Activated CD8-positive, alpha-beta T cell treated with anti-CD3 and anti-CD28 coated beads for 36 hours (primary cell): Measurements from ENCODE around the gene UMAD1. TPM values are rescaled to one million over a fixed set of nuclear protein-coding genes. Genes with fewer than 3 reads are reported as not detected.

ENCODE experiments used
- ATAC-seq: fragments of 200-7000 bp; cut with Tn5 transposase; one replicate; pipeline ENCODE4 v1.10.0; 2021; ENCODE audit warnings: mild to moderate bottlenecking, moderate library complexity
- CTCF ChIA-PET: fragments of 350-600 bp; sonication (Branson Sonifier 250); formaldehyde crosslinking; loops from one replicate; lab custom pipeline; 2021; ENCODE audit warnings: antibody characterized with exemption; lab: Charles Lee
- POLR2A ChIA-PET: fragments of 350-600 bp; sonication (Branson Sonifier 250); formaldehyde crosslinking; loops from one replicate; lab custom pipeline; 2021; ENCODE audit warnings: antibody characterized with exemption; lab: Charles Lee
- DNase-seq: peaks from one replicate; pipeline ENCODE4 v3.0.0-alpha.2; 2020
- H3K27ac Mint-ChIP-seq: one replicate; pipeline ENCODE4 v1.8.0; 2021; ENCODE audit warnings: mild to moderate bottlenecking, mixed read lengths
- H3K27me3 Mint-ChIP-seq: one replicate; pipeline ENCODE4 v1.8.0; 2021; ENCODE audit warnings: mixed read lengths
- H3K36me3 Mint-ChIP-seq: one replicate; pipeline ENCODE4 v1.8.0; 2021; ENCODE audit warnings: low read depth, mixed read lengths
- H3K4me1 Mint-ChIP-seq: one replicate; pipeline ENCODE4 v1.8.0; 2021; ENCODE audit warnings: low read depth, mixed read lengths
- H3K4me3 Mint-ChIP-seq: one replicate; pipeline ENCODE4 v1.8.0; 2021; ENCODE audit warnings: mild to moderate bottlenecking, moderate library complexity, mixed read lengths
- H3K9me3 Mint-ChIP-seq: one replicate; pipeline ENCODE4 v1.8.0; 2021; ENCODE audit warnings: mixed read lengths
- intact Hi-C: fragments of 100-400 bp; cut with micrococcal nuclease; formaldehyde crosslinking; loops from one replicate; pipeline ENCODE4 v1.10.0; 2022
- total RNA-seq, 2 experiments: library from RNA; stranded (reverse); gene quantifications; one replicate each; pipeline ENCODE4 v1.2.3, GENCODE V29; 2021
- TF ChIP-seq, protein P1 (sequence below): fragments of 200-600 bp; IDR thresholded peaks from one replicate; pipeline ENCODE4 v1.8.0; 2022; ENCODE audit warnings: antibody characterized with exemption, mild to moderate bottlenecking

UMAD1 gene
- total RNA-seq, 2 experiments from 2014 or later, result 10.1 to 11.1 TPM

DNA sequence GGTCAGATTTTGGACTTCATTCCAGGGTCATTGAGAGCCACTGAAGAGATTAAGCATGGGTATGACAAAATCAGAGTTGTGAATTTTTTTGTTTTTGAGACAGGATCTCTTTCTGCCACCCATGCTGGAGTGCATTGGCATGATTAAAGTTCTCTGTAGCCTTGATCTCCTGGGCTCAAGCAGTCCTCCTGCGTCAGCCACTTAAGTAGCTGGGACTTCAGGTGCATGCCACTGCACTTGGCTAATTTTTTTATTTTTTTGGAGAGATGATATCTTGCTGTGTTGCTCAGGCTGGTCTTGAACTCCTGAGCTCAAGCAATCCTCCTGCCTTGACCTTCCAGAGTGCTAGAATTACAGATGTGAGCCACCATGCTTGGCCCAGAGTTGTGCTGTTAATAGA, 275.5 kb downstream of the UMAD1 start:
- no peak overlapping the region for H3K27ac Mint-ChIP-seq
- intact Hi-C loops, result no loop called here
- ChIA-PET CTCF (no interaction called here), POLR2A (no interaction called here)
- TF ChIP-seq, protein P1, sequence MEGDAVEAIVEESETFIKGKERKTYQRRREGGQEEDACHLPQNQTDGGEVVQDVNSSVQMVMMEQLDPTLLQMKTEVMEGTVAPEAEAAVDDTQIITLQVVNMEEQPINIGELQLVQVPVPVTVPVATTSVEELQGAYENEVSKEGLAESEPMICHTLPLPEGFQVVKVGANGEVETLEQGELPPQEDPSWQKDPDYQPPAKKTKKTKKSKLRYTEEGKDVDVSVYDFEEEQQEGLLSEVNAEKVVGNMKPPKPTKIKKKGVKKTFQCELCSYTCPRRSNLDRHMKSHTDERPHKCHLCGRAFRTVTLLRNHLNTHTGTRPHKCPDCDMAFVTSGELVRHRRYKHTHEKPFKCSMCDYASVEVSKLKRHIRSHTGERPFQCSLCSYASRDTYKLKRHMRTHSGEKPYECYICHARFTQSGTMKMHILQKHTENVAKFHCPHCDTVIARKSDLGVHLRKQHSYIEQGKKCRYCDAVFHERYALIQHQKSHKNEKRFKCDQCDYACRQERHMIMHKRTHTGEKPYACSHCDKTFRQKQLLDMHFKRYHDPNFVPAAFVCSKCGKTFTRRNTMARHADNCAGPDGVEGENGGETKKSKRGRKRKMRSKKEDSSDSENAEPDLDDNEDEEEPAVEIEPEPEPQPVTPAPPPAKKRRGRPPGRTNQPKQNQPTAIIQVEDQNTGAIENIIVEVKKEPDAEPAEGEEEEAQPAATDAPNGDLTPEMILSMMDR, result no peak
- H3K27me3 Mint-ChIP-seq, result no peaks in the 10 kb centered on the region
- ATAC-seq (no peak), DNase-seq (no peak)
- H3K4me1 Mint-ChIP-seq, result peaks cover 10% of the 10 kb centered on the region
- no peak overlapping the region for H3K4me3 Mint-ChIP-seq
- no peaks in the 10 kb centered on the region for H3K36me3 Mint-ChIP-seq
- H3K9me3 Mint-ChIP-seq, result no peaks in the 10 kb centered on the region

DNA sequence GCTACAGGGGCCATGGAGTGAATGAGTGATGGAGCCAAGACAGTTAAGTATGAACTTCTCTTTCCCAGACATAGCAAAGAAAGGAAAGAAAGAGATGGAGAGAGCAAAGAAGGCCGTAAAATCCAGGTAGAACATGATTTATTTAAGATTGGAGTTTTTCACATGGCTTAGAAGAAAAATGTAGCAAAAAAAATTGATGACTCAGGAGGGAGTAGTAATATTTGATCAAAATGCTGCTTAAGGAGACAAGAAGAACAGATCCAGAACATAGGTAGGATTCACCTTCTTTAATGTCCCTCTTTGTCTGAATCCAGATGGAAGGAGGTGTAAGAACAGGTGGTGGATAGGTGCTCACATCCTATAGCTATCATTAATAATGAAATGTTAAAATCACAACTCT, 277.0 kb downstream of the UMAD1 start:
- ATAC-seq, result no peak
- TF ChIP-seq, protein P1, result no peak
- POLR2A ChIA-PET, result no interaction called here
- DNase-seq, result no peak
- CTCF ChIA-PET, result interaction anchor here (1.4 to 1.6 kb wide), 2 partner anchors 11 to 67 kb away, joined by 3 read pairs; no protein-coding TSS in a partner anchor
- Mint-ChIP-seq H3K4me1 (peaks cover 11% of the 10 kb centered on the region), H3K36me3 (no peaks in the 10 kb centered on the region), H3K4me3 (no peak overlapping the region), H3K9me3 (no peaks in the 10 kb centered on the region), H3K27me3 (no peaks in the 10 kb centered on the region), H3K27ac (no peak overlapping the region)
- intact Hi-C loops, result no loop called here

DNA sequence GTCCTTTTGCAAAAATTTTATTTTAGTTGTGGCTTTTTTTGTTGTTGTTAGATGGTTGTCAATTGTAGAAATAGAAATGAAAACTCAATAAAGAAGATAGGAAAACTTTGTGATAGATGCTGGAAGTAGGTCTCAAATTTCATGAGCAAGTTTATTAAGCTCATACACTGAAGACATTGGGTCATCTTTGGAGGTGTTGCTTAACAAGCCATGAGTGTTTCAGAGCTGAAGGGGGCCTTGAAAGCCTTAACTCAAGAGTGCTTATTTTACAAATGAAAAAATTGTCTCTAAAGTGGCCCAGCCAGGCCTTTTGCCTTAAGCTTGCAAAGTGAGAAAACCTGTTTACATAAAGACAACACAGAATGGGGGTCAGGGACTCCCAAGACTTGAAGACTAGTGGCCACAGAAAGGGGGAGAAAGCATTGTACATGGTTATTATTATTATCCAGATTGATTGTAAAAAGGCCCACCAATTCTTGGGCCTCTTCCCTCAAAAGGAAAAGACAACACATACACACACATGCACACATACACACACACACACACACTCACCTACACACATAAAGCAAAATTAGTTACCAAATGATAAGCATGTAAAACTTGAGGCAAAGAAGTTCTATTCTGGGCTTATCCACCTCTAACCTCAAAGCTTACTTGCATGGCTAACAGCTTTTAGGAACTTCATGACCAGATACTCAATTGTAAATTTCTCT, 278.3 kb downstream of the UMAD1 start:
- no peaks in the 10 kb centered on the region for H3K27me3 Mint-ChIP-seq
- H3K4me1 Mint-ChIP-seq, result peaks cover 18% of the 10 kb centered on the region
- intact Hi-C loops, result no loop called here
- TF ChIP-seq, protein P1, result no peak
- ChIA-PET CTCF (interaction anchor here (0.8 to 1.6 kb wide), 4 partner anchors 8 to 271 kb away, joined by 3 to 4 read pairs (median 4); no protein-coding TSS in a partner anchor), POLR2A (no interaction called here)
- no peak overlapping the region for H3K4me3 Mint-ChIP-seq
- ATAC-seq (no peak), DNase-seq (no peak)
- H3K36me3 Mint-ChIP-seq, result no peaks in the 10 kb centered on the region
- no peaks in the 10 kb centered on the region for H3K9me3 Mint-ChIP-seq
- H3K27ac Mint-ChIP-seq, result no peak overlapping the region

DNA sequence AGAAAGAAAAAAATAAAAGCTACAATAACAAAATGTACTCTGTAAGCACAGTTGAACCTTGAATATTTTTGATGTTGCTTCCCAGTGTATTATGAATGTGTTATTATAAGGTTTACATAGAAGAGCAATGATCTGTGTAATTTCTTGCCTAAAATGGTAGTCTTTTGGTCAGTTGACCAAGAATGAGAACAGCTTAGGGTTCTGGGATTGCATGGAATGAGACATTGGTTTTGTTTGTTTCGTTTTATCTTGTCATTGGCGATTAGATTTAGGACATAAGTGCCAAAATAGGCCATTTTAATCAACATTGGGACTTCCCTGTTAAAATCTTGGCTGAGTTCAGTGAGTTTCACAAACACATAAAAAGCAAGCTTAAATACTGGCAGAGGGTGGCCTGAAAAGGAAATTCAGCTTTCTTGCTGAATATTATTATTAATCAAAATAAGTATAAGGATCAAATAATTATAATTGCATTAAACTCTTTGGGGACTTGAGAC, 278.9 kb downstream of the UMAD1 start:
- no peaks in the 10 kb centered on the region for H3K27me3 Mint-ChIP-seq
- intact Hi-C loops, result no loop called here
- no peak overlapping the region for H3K4me3 Mint-ChIP-seq
- H3K36me3 Mint-ChIP-seq, result no peaks in the 10 kb centered on the region
- H3K27ac Mint-ChIP-seq, result no peak overlapping the region
- ChIA-PET CTCF (interaction anchor here (1.3 to 1.6 kb wide), 2 partner anchors 8 to 28 kb away, joined by 4 read pairs; no protein-coding TSS in a partner anchor), POLR2A (interaction anchor here (1.0 kb wide), 1 partner anchor 14 kb away, joined by 3 read pairs; no protein-coding TSS in a partner anchor)
- no peak for ATAC-seq
- no peak for DNase-seq
- TF ChIP-seq, protein P1, result no peak
- H3K4me1 Mint-ChIP-seq, result peaks cover 24% of the 10 kb centered on the region
- no peaks in the 10 kb centered on the region for H3K9me3 Mint-ChIP-seq

DNA sequence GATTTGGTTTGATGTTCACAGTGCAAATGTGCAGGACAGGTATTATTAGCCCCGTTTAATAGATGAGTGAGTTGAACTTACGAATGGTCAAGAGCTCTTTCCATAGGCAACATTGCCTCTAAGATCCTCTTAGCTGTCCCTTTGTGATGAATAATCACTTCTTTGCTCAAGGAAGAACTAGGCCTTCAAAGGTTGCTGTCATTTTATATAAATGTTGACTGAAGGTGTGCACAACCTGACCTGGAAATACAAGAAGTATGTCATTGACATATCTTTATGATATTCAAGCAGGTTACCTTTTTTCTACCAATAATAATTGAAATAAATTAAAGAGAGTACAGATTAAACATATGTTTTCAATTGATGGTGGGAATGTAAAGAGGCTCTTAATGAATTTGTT, 279.5 kb downstream of the UMAD1 start:
- DNase-seq, result no peak
- CTCF ChIA-PET, result interaction anchor here (1.1 to 1.6 kb wide), 3 partner anchors 9 to 28 kb away, joined by 3 to 4 read pairs (median 4); no protein-coding TSS in a partner anchor
- Mint-ChIP-seq H3K9me3 (no peaks in the 10 kb centered on the region), H3K27ac (no peak overlapping the region), H3K27me3 (no peaks in the 10 kb centered on the region), H3K4me1 (peaks cover 26% of the 10 kb centered on the region), H3K36me3 (no peaks in the 10 kb centered on the region), H3K4me3 (no peak overlapping the region)
- ATAC-seq, result no peak
- TF ChIP-seq, protein P1, result no peak
- intact Hi-C loops, result no loop called here
- POLR2A ChIA-PET, result interaction anchor here (1.0 kb wide), 1 partner anchor 13 kb away, joined by 3 read pairs; no protein-coding TSS in a partner anchor
